Dermis blood vessel endothelial cell (primary cell): ENCODE data around the gene SPAG16. TPM values are rescaled to one million over a fixed set of nuclear protein-coding genes. Genes with fewer than 3 reads are reported as not detected.

Experiments
- DNase-seq: peaks from one replicate; pipeline ENCODE4 v3.0.0; 2010
- total RNA-seq: library from RNA; depleted of rRNA; stranded (reverse); fragments of >200 nt; gene quantifications from 2 replicates; pipeline ENCODE4 v1.2.3, GENCODE V29; 2014

The SPAG16 gene
- total RNA-seq, 1 donor from 2014 or later: 10.6 TPM

GRCh38 chr2:214103276-214104001 lies 819.2 kb downstream of the SPAG16 start:
- DNase-seq: no peak

GRCh38 chr2:214104219-214104618 lies 820.0 kb downstream of the SPAG16 start:
- DNase-seq: no peak

GRCh38 chr2:214104967-214105366 lies 820.7 kb downstream of the SPAG16 start:
- DNase-seq: no peak

- no peak for DNase-seq
Observed at GRCh38 chr2:214107726-214108125, 823.5 kb downstream of the SPAG16 start.

GRCh38 chr2:214108598-214108997 lies 824.3 kb downstream of the SPAG16 start:
- DNase-seq: no peak

GRCh38 chr2:214117054-214117453 lies 832.8 kb downstream of the SPAG16 start:
- no peak for DNase-seq

GRCh38 chr2:214126135-214126534 lies 841.9 kb downstream of the SPAG16 start:
- DNase-seq: no peak

- DNase-seq: no peak
Observed at GRCh38 chr2:214127170-214127569, 842.9 kb downstream of the SPAG16 start.

- no peak for DNase-seq
Observed at GRCh38 chr2:214127571-214127970, 843.3 kb downstream of the SPAG16 start.

GRCh38 chr2:214128040-214128439 lies 843.8 kb downstream of the SPAG16 start:
- no peak for DNase-seq

- no peak for DNase-seq
Observed at GRCh38 chr2:214130114-214130513, 845.9 kb downstream of the SPAG16 start.

- no peak for DNase-seq
Observed at GRCh38 chr2:214135966-214136365, 851.7 kb downstream of the SPAG16 start.

GRCh38 chr2:214138779-214139178 lies 854.5 kb downstream of the SPAG16 start:
- no peak for DNase-seq

- no peak for DNase-seq
Observed at GRCh38 chr2:214139630-214140284, 855.5 kb downstream of the SPAG16 start.

GRCh38 chr2:214156971-214157370 lies 872.7 kb downstream of the SPAG16 start:
- no peak for DNase-seq

GRCh38 chr2:214158851-214159250 lies 874.6 kb downstream of the SPAG16 start:
- no peak for DNase-seq

- no peak for DNase-seq
Observed at GRCh38 chr2:214169281-214169680, 885.0 kb downstream of the SPAG16 start.

- no peak for DNase-seq
Observed at GRCh38 chr2:214169736-214170135, 885.5 kb downstream of the SPAG16 start.

- DNase-seq: no peak
Observed at GRCh38 chr2:214174563-214174962, 890.3 kb downstream of the SPAG16 start.

GRCh38 chr2:214180071-214180470 lies 895.8 kb downstream of the SPAG16 start:
- no peak for DNase-seq

- no peak for DNase-seq
Observed at GRCh38 chr2:214180686-214181085, 896.4 kb downstream of the SPAG16 start.

- no peak for DNase-seq
Observed at GRCh38 chr2:214184461-214184860, 900.2 kb downstream of the SPAG16 start.

GRCh38 chr2:214185546-214185945 lies 901.3 kb downstream of the SPAG16 start:
- no peak for DNase-seq

- DNase-seq: no peak
Observed at GRCh38 chr2:214192711-214193110, 908.4 kb downstream of the SPAG16 start.
